ENCODE data around the gene ICA1. TPM values are rescaled to one million over a fixed set of nuclear protein-coding genes. Genes with fewer than 3 reads are reported as not detected.

ICA1 gene
- total and polyA plus RNA-seq, 2 of the 4 experiments (the other 2 are of a cell fraction) = not detected

GRCh38 chr7:8120390-8121058 lies 141.4 kb downstream of the ICA1 start:
- H4K5ac ChIP-seq (ENCODE audit: low read depth, low read length) = no peak overlapping the region
- POLR2A ChIA-PET (ENCODE audit: unreplicated experiment) = no interaction called here
- H3K14ac ChIP-seq (replicated peaks; ENCODE audit: low read depth, low read length) = no peak overlapping the region
- H2AFZ ChIP-seq (replicated peaks; ENCODE audit: low read length, poor library complexity) = no peak overlapping the region
- no peaks in the 10 kb centered on the region for H3K36me3 ChIP-seq (ENCODE audit: control insufficient read depth, insufficient read depth, low read length)
- CTCF ChIA-PET = interaction anchor here (0.5 to 0.6 kb wide), 2 partner anchors 85 to 168 kb away, joined by 4 read pairs; no protein-coding TSS in a partner anchor
- no peak overlapping the region for H2BK20ac ChIP-seq (ENCODE audit: low read depth, low read length)
- H4K91ac ChIP-seq (ENCODE audit: insufficient read depth, low read depth, low read length) = no peak overlapping the region
- no peak overlapping the region for H2BK5ac ChIP-seq (ENCODE audit: low read depth, low read length, poor library complexity, severe bottlenecking)
- DNase-seq (no peak), ATAC-seq (ENCODE audit: low read depth) (no peak)
- H3K4ac ChIP-seq (ENCODE audit: low read depth, low read length) = no peak overlapping the region
- no peaks in the 10 kb centered on the region for H3K79me1 ChIP-seq (ENCODE audit: low read depth in 1 of 2, low read length in 2 of 2)
- no peak overlapping the region for H2AK9ac ChIP-seq (replicated peaks; ENCODE audit: low read depth, low read length, poor library complexity)
- TF ChIP-seq CTCF (conservative IDR thresholded peaks at IDR 0.05; ENCODE audit: low read depth, low read length) (no peak), MAZ (IDR thresholded peaks at IDR 0.05; ENCODE audit: borderline replicate concordance, low read depth, low read length) (no peak), CEBPB (IDR thresholded peaks at IDR 0.05; ENCODE audit: low read depth, low read length) (no peak), NFE2L2 (IDR thresholded peaks at IDR 0.05; ENCODE audit: low read depth, low read length) (no peak), BHLHE40 (IDR thresholded peaks at IDR 0.05; ENCODE audit: low read depth, low read length) (no peak), RCOR1 (IDR thresholded peaks at IDR 0.05; ENCODE audit: insufficient replicate concordance, low read length) (no peak), CHD1 (IDR thresholded peaks at IDR 0.05; ENCODE audit: low read depth, low read length) (no peak), RFX5 (IDR thresholded peaks at IDR 0.05; ENCODE audit: low read depth, low read length) (no peak), ELK1 (IDR thresholded peaks at IDR 0.05; ENCODE audit: borderline replicate concordance, low read depth, low read length) (no peak), USF2 (IDR thresholded peaks at IDR 0.05; ENCODE audit: low read depth, low read length) (no peak), POLR2A (IDR thresholded peaks at IDR 0.05; ENCODE audit: low read depth, low read length) (no peak), MAFK (IDR thresholded peaks at IDR 0.05; ENCODE audit: low read depth, low read length) (no peak), FOS (IDR thresholded peaks at IDR 0.05; ENCODE audit: low read depth, low read length) (no peak), MXI1 (IDR thresholded peaks at IDR 0.05; ENCODE audit: borderline replicate concordance, low read depth, low read length) (no peak), RAD21 (IDR thresholded peaks at IDR 0.05; ENCODE audit: low read length) (no peak)
- H3K9me3 ChIP-seq (ENCODE audit: control insufficient read depth, insufficient read depth, low read length) = no peaks in the 10 kb centered on the region
- H3K23ac ChIP-seq (ENCODE audit: low read depth, low read length) = no peak overlapping the region
- dilution Hi-C loops (cut with HindIII; ENCODE audit: low sequenced_read_pairs, unreplicated experiment) = no loop called here
- no peak overlapping the region for H3K18ac ChIP-seq (ENCODE audit: low read depth, low read length)
- in situ Hi-C loops (cut with MboI; ENCODE audit: low sequenced_read_pairs) = no loop called here
- H3K9ac ChIP-seq (ENCODE audit: low read depth, low read length) = no peak overlapping the region
- H4K8ac ChIP-seq (ENCODE audit: low read depth in 2 of 2, low read length in 2 of 2) = no peak overlapping the region
- H3K27ac ChIP-seq (ENCODE audit: insufficient read depth, low read length) = no peak overlapping the region
- H2AK5ac ChIP-seq (ENCODE audit: low read depth, low read length) = no peak overlapping the region
- no peaks in the 10 kb centered on the region; the same call in 1 of the 2 replicates for H3K27me3 ChIP-seq (ENCODE audit: control insufficient read depth, insufficient read depth, low read length)
- H2BK15ac ChIP-seq (ENCODE audit: low read depth, low read length) = no peak overlapping the region
- BruUV-seq (replicated peaks) = no TSS peak
- H3K9me1 ChIP-seq (ENCODE audit: insufficient read depth, low read length) = no peaks in the 10 kb centered on the region
- H3K4me1 ChIP-seq (ENCODE audit: control insufficient read depth, insufficient read depth, low read length) = no peaks in the 10 kb centered on the region
- H2BK120ac ChIP-seq (ENCODE audit: low read depth, low read length) = no peak overlapping the region
- intact Hi-C loops (cut with micrococcal nuclease) = no loop called here
- no peaks in the 10 kb centered on the region for H4K20me1 ChIP-seq (ENCODE audit: insufficient read depth, low read length)
- H3K4me3 ChIP-seq (ENCODE audit: insufficient read depth, low read depth, low read length) = no peak overlapping the region
- 87% methylated on average over 7 of the region's 12 CpGs; no CpG with 5 or more reads in 1 of the 2 experiments for WGBS, 2 experiments (ENCODE audit: extremely low coverage in 2 of 2, insufficient read length in 1 of 2)
- H3K4me2 ChIP-seq (ENCODE audit: low read depth, low read length) = no peak overlapping the region
- H3K56ac ChIP-seq (ENCODE audit: extremely low read depth, insufficient read depth, low read length) = no peak overlapping the region

Measured in IMR-90 (cell line).